GM18502 (cell line): ENCODE measurements around the gene MGLL.

ENCODE experiments used
- ATAC-seq: cut with Tn5 transposase; IDR thresholded peaks from one replicate; pipeline ENCODE4 v1.9.1; 2021; ENCODE audit warnings: mild to moderate bottlenecking; ENCODE audit not compliant: unreplicated experiment, poor library complexity

The MGLL gene

GRCh38 chr3:127835993-127836882 lies 13.9 kb upstream of the MGLL start:
- peak; percentile 85 for ATAC-seq

GRCh38 chr3:127834771-127835170 lies 12.5 kb upstream of the MGLL start:
- ATAC-seq, result peak; percentile 7

- ATAC-seq, result no peak
Measured at GRCh38 chr3:127833281-127834032, 11.1 kb upstream of the MGLL start.

- ATAC-seq, result no peak
Measured at GRCh38 chr3:127831723-127832172, 9.4 kb upstream of the MGLL start.

- ATAC-seq, result no peak
Measured at GRCh38 chr3:127829537-127829936, 7.2 kb upstream of the MGLL start.

- ATAC-seq, result no peak
Measured at GRCh38 chr3:127827808-127828207, 5.5 kb upstream of the MGLL start.

GRCh38 chr3:127825756-127826155 lies 3.4 kb upstream of the MGLL start:
- ATAC-seq, result no peak

- no peak for ATAC-seq
Measured at GRCh38 chr3:127824151-127824825, 2.0 kb upstream of the MGLL start.

- no peak for ATAC-seq
Measured at GRCh38 chr3:127823426-127823857, 1.1 kb upstream of the MGLL start.

GRCh38 chr3:127822682-127823425 lies 539 bp upstream of the MGLL start:
- ATAC-seq, result peak; percentile 52

- no peak for ATAC-seq
Measured at GRCh38 chr3:127821394-127821793, 921 bp downstream of the MGLL start.

- ATAC-seq, result no peak
Measured at GRCh38 chr3:127820826-127821313, 1.4 kb downstream of the MGLL start.

- ATAC-seq, result no peak
Measured at GRCh38 chr3:127820221-127820825, 2.0 kb downstream of the MGLL start.

GRCh38 chr3:127819656-127820055 lies 2.7 kb downstream of the MGLL start:
- no peak for ATAC-seq

GRCh38 chr3:127819086-127819485 lies 3.2 kb downstream of the MGLL start:
- ATAC-seq, result no peak

- no peak for ATAC-seq
Measured at GRCh38 chr3:127817406-127817841, 4.9 kb downstream of the MGLL start.

GRCh38 chr3:127816783-127817405 lies 5.4 kb downstream of the MGLL start:
- no peak for ATAC-seq

GRCh38 chr3:127815641-127816605 lies 6.4 kb downstream of the MGLL start:
- ATAC-seq, result no peak
